ENCODE data around the gene STK24.

STK24 gene

GRCh38 chr13:98410612-98411011 lies 166.3 kb downstream of the STK24 start:
- intact Hi-C loops (cut with DNase I), result no loop called here
- no peak for DNase-seq

- intact Hi-C loops (cut with DNase I), result no loop called here
- no peak for DNase-seq
Observed at GRCh38 chr13:98409281-98409680, 167.6 kb downstream of the STK24 start.

GRCh38 chr13:98407575-98407974 lies 169.3 kb downstream of the STK24 start:
- intact Hi-C loops (cut with DNase I), result no loop called here
- peak in 33 of 42 donors; percentile 13 to 88 (median 45) for DNase-seq

- no peak for DNase-seq
- intact Hi-C loops (cut with DNase I), result no loop called here
Observed at GRCh38 chr13:98406971-98407370, 169.9 kb downstream of the STK24 start.

- intact Hi-C loops (cut with DNase I), result no loop called here
- DNase-seq, result no peak
Observed at GRCh38 chr13:98406427-98406826, 170.5 kb downstream of the STK24 start.

GRCh38 chr13:98405690-98406344 lies 171.1 kb downstream of the STK24 start:
- intact Hi-C loops (cut with DNase I), result no loop called here
- DNase-seq, result no peak

- DNase-seq, result peak in 23 of 42 donors; percentile 6 to 77 (median 44)
- intact Hi-C loops (cut with DNase I), result no loop called here
Observed at GRCh38 chr13:98405107-98405571, 171.8 kb downstream of the STK24 start.

- intact Hi-C loops (cut with DNase I), result no loop called here
- no peak for DNase-seq
Observed at GRCh38 chr13:98403076-98403475, 173.8 kb downstream of the STK24 start.

- DNase-seq, result no peak
- intact Hi-C loops (cut with DNase I), result no loop called here
Observed at GRCh38 chr13:98401934-98402333, 175.0 kb downstream of the STK24 start.

- DNase-seq, result no peak
- intact Hi-C loops (cut with DNase I), result no loop called here
Observed at GRCh38 chr13:98399756-98400155, 177.2 kb downstream of the STK24 start.

GRCh38 chr13:98398581-98398980 lies 178.3 kb downstream of the STK24 start:
- intact Hi-C loops (cut with DNase I), result no loop called here
- no peak for DNase-seq

GRCh38 chr13:98397861-98398260 lies 179.0 kb downstream of the STK24 start:
- intact Hi-C loops (cut with DNase I), result no loop called here
- no peak for DNase-seq

- DNase-seq, result no peak
- intact Hi-C loops (cut with DNase I), result no loop called here
Observed at GRCh38 chr13:98397221-98397620, 179.7 kb downstream of the STK24 start.

- intact Hi-C loops (cut with DNase I), result no loop called here
Observed at GRCh38 chr13:98396071-98396710, 180.7 kb downstream of the STK24 start.

More at GRCh38 chr13:98396071-98396710, 180.7 kb downstream of the STK24 start:
- DNase-seq, result no peak
